KOPT-K1 (cell line): ENCODE measurements around the gene METTL25.

Experiments
- H3K27ac ChIP-seq: fragments of 200-600 bp; sonication (generic); 2 replicates; pipeline ENCODE4 v1.5.1; 2016; ENCODE audit warnings: antibody characterized with exemption, mild to moderate bottlenecking, low read depth, low read length; ENCODE audit not compliant: poor library complexity, severe bottlenecking
- H3K36me3 ChIP-seq: fragments of 200-600 bp; sonication (generic); 2 replicates; pipeline ENCODE4 v1.5.1; 2017; ENCODE audit warnings: antibody characterized with exemption, mild to moderate bottlenecking, low read length, moderate library complexity; ENCODE audit not compliant: insufficient read depth
- H3K9me3 ChIP-seq: fragments of 200-600 bp; sonication (generic); 2 replicates; pipeline ENCODE4 v1.5.1; 2017; ENCODE audit warnings: antibody characterized with exemption, low read length, mild to moderate bottlenecking; ENCODE audit not compliant: insufficient read depth, poor library complexity, severe bottlenecking

METTL25 gene

DNA sequence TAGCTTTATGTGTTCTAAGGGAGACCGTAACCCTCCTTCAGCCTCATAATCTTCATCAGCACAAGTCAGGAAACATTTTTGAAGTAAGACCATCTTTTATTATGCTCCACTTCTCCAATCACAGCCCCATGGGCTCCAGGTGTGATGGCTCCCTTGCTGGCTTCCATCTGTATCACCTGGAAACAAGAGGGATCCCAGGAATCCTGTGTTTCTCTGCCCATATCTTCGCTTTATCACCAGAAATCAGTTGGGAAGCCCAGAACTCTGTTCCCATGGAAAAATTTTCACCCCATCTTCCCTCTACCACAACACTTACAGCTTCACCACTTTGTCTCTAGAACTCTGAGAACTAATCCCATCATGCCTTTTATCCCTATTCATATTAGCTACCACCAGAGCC, 68.3 kb downstream of the METTL25 start:
- Histone ChIP-seq H3K36me3 (no peaks in the 10 kb centered on the region), H3K9me3 (no peaks in the 10 kb centered on the region), H3K27ac (peak overlapping the region; percentile 41)

DNA sequence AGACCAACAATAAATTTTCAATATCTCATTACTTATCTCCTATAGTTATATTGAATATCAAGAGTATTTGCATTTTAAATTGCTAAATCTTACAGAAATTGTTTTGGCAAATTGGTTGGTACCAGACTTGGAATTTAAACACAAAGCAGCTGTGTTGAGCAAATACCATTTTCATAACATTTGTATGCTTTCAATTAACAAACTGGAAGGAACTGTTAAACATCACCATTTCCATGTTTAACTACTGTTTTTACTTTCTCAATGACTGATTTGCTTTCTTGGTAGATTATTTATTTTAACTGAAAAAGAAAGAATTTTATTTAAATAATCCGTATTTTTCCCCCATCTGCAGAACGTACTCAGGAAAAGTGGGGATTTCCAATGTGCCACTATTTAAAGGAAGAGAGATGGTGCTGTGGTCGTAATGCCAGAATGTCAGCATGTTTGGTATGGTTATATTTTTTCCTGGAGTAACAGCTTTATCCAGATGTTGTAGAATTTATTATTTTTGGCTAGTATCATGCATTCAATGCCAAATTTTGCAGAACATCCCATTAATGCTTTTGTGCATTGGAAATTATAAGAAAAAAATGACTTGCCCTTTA, 72.3 kb downstream of the METTL25 start:
- Histone ChIP-seq H3K27ac (no peak overlapping the region), H3K9me3 (no peaks in the 10 kb centered on the region), H3K36me3 (no peaks in the 10 kb centered on the region)

DNA sequence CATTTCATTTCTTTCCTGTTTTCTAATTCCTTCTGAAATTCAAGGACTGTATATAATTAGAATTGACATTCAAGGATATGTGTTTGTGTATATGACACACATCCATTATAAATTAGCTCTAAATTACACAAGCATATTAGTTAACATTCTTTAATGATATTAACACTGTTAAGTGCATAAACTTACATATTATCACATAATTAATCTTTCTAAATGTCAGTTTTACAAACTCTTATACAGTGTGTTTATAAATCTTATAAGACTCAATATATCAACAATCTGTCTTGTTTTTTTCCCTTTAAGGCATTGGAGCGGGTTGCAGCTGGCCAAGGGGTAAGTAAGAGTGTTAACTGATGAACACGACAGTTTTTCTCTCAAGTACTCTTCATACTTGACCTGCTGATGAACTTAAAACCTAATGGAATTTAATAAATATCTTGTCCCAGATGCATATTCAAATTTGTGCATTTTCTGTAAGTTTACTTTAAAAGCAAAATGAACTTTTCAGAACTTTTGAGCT, 76.1 kb downstream of the METTL25 start:
- Histone ChIP-seq H3K27ac (no peak overlapping the region), H3K9me3 (no peaks in the 10 kb centered on the region), H3K36me3 (no peaks in the 10 kb centered on the region; the same call in 1 of the 2 replicates)

DNA sequence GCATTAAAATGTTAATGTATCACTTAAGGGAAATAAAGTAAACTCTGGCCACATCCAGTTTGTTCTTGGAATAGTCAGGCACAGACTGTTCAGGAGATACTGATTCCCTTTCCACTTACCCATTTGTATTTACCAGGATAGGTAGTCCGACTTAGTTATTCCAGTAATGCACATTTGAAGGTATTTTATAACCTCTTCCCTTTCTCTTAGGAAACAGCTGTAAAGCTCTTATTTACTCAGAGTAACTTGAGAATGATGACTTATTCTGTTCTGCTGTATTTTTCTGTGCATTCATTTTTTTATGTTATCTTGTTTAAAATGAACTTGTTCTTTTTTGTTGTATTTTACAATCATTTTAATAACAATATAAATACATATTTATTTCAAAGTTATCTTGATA, 78.0 kb downstream of the METTL25 start:
- H3K27ac ChIP-seq, result no peak overlapping the region
- no peaks in the 10 kb centered on the region for H3K9me3 ChIP-seq
- peaks cover 5% of the 10 kb centered on the region; the same call in 1 of the 2 replicates for H3K36me3 ChIP-seq

DNA sequence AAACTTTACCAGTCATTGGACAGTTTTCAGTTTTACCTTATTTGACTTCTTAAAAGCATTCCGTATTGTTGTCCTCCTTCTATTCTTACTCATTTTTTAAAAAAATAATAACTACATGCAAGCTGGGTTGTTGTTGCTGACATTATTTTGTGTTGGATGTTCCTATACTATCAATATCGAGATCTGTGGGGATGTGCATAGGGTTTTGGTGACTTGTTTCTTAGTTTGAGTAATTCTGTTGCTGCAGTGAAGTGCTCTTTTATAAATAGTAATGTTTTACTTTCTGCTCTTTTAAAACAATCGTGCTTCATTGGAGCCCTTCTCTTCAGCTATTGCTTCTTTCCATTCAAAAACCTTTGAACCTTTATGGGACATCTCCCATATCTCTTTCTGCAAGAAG, 79.4 kb downstream of the METTL25 start:
- peaks cover 9% of the 10 kb centered on the region for H3K9me3 ChIP-seq
- no peak overlapping the region for H3K27ac ChIP-seq
- H3K36me3 ChIP-seq, result peaks cover 15% of the 10 kb centered on the region

DNA sequence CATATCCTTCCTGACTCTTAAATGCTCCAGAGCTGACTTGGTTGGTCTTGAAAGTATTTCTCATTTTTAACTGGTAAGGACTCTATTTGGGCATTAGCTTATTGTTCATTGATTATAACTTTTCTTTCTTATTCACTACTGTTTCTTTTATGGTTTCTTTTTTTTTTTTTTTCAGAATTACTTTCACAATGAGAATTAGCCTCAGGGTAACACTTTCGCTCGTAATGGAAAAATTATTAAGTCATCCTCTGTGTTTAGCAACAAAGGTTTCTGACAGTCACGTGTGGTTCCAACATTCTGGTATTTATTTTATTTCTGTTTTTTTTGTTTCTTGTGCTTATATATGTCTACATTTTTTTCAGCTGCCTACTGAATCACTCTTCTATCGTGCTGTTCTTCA, 80.0 kb downstream of the METTL25 start:
- Histone ChIP-seq H3K36me3 (peaks cover 15% of the 10 kb centered on the region), H3K27ac (no peak overlapping the region), H3K9me3 (peaks cover 15% of the 10 kb centered on the region)

DNA sequence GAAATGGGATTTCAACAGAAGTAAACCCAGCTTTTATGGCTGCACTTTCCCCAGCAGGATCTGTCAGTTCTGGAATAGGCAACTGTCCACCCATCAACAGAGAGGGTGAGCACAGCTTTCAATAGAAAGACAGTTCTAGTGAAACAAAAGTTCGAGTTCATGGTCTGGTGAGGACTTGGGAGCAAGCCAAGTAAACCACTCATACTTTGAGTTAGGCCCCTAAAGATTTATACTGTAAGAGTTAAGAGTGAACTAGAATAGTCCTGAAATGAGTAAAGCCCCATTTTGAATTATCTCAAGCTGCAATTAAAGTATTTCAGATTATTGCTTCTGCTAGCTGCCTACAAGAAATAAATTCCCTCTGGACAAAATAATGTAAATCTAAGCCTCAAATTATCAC, 82.6 kb downstream of the METTL25 start:
- H3K9me3 ChIP-seq, result peaks cover 19% of the 10 kb centered on the region

DNA sequence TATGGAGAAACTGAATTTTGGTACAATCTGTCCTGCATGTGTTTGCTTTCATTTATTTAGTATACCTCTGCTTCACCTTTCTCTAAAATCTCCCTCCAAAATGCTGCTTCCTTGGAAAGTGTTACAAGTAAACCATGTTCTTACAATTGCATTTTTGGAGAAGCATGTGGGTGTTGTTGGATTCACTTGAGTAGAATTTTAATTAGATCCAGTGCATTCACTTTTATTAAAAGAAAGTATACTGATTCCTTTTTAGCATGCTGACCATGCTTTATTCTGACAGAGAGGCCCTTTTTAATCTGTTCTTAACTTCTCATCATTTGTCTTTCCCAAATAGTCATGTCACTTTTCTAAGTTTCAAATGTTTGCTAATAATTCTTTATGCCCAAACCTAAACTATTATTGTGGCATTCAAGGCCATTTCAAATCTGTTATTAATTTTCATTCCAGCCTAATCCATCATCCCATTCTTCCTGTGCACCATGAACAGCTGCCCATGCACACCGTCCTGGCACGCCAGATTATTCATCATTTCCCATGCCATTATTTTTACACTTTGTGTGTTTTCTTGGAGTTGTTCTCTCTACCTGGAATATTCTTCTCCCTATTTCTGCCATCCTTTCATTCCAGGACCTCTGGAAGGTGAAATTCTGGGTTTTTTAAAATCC, 90.7 kb downstream of the METTL25 start:
- no peak overlapping the region for H3K27ac ChIP-seq
- H3K9me3 ChIP-seq, result no peaks in the 10 kb centered on the region
- H3K36me3 ChIP-seq, result no peaks in the 10 kb centered on the region

More for the DNA sequence above, 82.6 kb downstream of the METTL25 start:
- Histone ChIP-seq H3K36me3 (peaks cover 15% of the 10 kb centered on the region), H3K27ac (no peak overlapping the region)

DNA sequence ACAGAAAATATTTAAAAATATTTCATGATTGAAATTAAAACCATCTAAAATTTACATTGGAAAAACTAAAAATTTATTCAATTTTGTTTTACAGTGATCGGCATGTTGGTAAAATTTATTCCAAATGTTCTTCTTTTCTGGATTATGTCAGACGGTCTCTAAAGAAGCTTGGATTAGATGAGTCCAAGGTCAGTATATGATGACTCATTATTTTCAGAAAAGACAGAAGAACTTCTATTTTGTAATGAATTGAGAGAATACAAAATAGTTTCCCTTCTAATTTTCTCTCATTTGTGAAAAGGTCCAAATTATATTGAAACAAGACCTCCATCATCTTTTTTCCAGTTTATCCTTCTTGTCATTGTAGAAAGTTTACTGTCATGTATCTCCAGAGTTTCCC, 98.3 kb downstream of the METTL25 start:
- H3K9me3 ChIP-seq, result no peaks in the 10 kb centered on the region
- no peak overlapping the region for H3K27ac ChIP-seq
- H3K36me3 ChIP-seq, result peaks cover 17% of the 10 kb centered on the region

DNA sequence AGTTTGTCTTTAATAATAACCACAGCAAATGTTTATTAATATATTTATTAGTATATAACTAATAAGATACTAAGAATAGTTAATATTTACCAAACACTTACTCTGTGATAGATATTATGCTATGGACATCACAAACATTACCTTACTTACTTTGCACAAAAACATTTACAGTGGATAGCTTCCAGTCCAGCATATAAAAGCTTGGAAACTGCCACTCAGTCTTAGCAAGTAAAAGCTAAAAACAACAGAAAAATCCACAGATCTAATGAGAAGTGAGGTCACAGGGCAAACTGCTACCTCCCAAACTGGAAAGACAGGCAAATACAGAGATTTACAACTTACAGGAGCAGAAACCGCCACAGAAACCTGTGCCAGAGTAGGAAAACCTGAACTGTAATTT, 99.8 kb downstream of the METTL25 start:
- Histone ChIP-seq H3K36me3 (peaks cover 17% of the 10 kb centered on the region), H3K9me3 (no peaks in the 10 kb centered on the region), H3K27ac (no peak overlapping the region)

DNA sequence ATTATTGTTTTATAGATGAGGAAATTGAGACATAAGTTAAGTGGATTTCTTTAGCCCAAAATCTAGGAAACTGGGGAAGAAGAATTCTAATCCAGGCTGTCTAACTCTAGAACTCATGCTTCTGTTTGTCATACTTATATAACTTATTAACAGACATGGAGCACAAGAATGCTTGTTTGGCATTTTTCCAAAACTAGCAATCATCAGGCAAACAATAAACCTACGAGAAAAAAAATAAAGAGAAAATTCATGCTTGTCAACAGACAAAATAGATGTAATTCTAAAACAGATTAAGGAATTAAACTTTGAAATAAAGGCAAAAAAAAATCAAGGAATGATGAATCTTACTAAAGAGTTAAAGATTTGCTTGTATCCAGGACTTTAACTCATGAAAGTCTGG, 103.1 kb downstream of the METTL25 start:
- Histone ChIP-seq H3K9me3 (no peaks in the 10 kb centered on the region), H3K36me3 (peaks cover 17% of the 10 kb centered on the region), H3K27ac (no peak overlapping the region)

DNA sequence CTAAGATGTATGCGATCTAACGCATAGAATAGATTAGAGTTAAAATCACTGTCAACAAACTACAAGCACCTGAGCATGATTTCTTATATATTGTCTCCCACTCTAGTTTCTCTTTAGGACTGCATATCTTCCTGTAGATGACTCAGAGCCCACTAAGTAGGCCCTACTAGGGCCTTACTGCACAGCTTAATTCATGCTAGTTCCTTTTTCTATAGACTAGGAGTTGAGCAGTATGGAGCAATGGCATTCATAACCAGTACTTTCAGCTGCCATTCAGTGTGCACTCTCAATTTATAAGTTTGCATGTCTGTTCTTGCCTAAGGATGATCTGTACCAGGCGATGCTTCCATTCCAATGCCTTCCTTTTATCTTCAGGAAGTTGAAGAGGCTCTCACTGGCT, 103.5 kb downstream of the METTL25 start:
- peaks cover 17% of the 10 kb centered on the region for H3K36me3 ChIP-seq

DNA sequence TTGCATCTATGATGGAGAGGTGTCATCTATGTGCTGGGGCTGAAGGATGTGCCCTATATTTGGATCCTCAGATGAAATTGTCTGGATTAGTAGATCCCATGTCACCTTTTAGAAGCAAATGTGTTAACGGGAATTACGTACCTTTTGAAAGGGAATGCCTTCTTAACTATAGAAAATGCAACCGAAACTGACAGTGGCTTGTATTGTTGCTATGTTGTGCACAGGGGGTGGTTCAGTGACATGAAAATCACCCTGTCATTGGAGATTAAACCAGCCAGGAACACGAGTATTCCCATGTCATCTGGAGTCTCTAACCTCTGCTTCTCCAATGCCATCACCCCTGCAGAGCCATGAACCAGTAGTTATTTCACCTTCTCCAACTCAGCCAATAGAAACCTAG, 110.2 kb downstream of the METTL25 start:
- Histone ChIP-seq H3K27ac (no peak overlapping the region), H3K36me3 (no peaks in the 10 kb centered on the region), H3K9me3 (peaks cover 6% of the 10 kb centered on the region)

More for the DNA sequence above, 103.5 kb downstream of the METTL25 start:
- Histone ChIP-seq H3K27ac (no peak overlapping the region), H3K9me3 (no peaks in the 10 kb centered on the region)

DNA sequence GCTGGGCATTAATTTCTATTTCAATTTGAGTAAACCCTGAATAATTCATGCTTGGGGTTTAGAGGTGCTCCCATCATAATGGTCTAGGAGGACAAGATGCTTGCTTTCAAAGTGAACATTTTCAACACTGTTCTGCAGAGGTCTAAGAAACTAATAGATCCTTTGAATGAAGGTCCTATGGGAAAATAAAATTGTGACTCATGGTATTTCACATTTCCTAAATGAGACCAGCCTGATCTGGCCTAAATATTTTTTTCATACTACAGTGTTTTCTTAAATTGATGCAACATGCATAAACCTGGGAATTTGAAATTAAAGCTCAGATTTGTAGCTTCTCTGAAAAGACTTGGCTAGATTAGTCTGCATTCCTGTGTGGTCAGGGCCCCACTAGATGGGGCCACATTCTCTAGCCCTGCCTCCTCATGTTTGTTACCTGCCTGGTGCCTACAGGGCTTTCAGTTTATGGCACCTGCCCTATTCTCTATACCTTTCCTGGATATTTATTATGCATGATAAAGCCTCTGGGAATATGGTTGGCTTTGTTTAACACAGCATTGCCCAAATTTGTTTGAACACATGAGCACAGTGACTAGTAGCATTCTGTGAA, 112.7 kb downstream of the METTL25 start:
- peaks cover 6% of the 10 kb centered on the region for H3K9me3 ChIP-seq
- no peaks in the 10 kb centered on the region for H3K36me3 ChIP-seq
- no peak overlapping the region for H3K27ac ChIP-seq

DNA sequence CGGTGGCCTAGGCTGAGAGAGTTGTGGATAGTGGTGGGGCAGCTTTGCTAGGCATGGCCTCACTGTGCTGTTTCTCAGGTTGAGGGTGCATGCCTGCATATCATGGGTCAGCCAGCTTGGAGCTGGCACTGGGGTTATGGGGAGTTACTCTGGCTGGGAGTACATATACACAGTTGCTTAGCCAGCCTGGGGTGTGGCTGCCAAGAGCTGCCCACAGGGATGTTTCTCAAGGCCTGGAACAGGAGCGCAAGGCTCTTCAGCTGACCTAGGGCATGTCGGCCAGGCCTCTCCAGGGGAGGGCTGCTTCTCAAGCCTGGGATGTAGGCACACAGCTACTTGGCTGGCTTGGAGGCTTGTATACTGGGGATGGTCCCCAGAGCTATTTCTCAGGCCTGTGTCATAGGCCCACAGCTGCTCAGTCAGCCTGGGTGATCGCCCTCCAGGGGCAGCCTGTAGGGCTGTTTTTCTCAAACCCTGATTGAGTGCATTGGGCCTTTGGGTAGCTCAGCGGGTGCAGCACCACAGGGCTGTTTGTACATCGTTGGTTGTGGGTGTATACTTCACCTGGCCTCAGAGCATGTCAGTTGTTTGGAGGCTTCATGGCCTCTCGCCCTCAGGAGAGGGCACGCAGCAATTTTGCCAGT, 114.9 kb downstream of the METTL25 start:
- no peak overlapping the region for H3K27ac ChIP-seq
- H3K9me3 ChIP-seq, result peaks cover 6% of the 10 kb centered on the region
- no peaks in the 10 kb centered on the region for H3K36me3 ChIP-seq
